AG09309 (cell line): ENCODE data around the gene HDAC11.

Experiments
- DNase-seq: peaks from one replicate; pipeline ENCODE4 v3.0.0-alpha.2; 2010; ENCODE audit warnings: low read depth
- H3K4me3 ChIP-seq: 2 replicates; pipeline ENCODE4 v1.5.1; 2011; ENCODE audit warnings: mild to moderate bottlenecking, low read depth, low read length, moderate library complexity; ENCODE audit not compliant: control insufficient read depth
- TF ChIP-seq, protein P1 (sequence below): IDR thresholded peaks from 2 replicates; pipeline ENCODE4 v1.5.1; 2011; ENCODE audit warnings: mild to moderate bottlenecking, low read depth, low read length, inconsistent platforms; ENCODE audit not compliant: insufficient read depth, control insufficient read depth; ENCODE audit errors: missing control alignments

Gene HDAC11

DNA sequence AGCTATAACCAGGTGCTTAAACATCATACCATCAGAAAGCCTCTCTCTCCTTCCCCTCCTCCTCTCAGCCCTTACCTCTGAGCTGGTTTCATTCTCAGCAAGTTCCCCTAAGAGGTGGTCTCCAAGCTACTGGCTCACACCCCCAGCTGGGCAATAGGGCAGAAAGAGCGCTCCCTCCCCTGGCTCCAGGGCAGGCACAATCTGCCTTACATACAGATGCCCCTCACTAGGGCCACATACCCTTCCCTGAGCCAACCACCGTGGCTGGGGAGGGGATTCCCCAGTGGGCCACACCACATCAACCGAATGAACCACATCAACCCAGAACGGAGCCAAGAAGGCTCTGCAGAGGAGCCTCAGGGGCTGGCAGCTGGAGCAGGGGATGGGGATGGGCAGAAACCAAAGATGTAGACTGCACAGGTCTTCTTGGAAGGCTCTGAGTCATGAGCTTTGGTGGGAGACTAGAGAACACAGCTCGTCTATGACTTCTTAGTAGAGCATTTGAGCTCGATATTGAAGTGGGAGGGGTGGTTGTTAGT is 64.3 kb downstream of the HDAC11 start:
- TF ChIP-seq, protein P1, sequence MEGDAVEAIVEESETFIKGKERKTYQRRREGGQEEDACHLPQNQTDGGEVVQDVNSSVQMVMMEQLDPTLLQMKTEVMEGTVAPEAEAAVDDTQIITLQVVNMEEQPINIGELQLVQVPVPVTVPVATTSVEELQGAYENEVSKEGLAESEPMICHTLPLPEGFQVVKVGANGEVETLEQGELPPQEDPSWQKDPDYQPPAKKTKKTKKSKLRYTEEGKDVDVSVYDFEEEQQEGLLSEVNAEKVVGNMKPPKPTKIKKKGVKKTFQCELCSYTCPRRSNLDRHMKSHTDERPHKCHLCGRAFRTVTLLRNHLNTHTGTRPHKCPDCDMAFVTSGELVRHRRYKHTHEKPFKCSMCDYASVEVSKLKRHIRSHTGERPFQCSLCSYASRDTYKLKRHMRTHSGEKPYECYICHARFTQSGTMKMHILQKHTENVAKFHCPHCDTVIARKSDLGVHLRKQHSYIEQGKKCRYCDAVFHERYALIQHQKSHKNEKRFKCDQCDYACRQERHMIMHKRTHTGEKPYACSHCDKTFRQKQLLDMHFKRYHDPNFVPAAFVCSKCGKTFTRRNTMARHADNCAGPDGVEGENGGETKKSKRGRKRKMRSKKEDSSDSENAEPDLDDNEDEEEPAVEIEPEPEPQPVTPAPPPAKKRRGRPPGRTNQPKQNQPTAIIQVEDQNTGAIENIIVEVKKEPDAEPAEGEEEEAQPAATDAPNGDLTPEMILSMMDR = no peak
- no peak overlapping the region for H3K4me3 ChIP-seq
- DNase-seq = peak; percentile 86

DNA sequence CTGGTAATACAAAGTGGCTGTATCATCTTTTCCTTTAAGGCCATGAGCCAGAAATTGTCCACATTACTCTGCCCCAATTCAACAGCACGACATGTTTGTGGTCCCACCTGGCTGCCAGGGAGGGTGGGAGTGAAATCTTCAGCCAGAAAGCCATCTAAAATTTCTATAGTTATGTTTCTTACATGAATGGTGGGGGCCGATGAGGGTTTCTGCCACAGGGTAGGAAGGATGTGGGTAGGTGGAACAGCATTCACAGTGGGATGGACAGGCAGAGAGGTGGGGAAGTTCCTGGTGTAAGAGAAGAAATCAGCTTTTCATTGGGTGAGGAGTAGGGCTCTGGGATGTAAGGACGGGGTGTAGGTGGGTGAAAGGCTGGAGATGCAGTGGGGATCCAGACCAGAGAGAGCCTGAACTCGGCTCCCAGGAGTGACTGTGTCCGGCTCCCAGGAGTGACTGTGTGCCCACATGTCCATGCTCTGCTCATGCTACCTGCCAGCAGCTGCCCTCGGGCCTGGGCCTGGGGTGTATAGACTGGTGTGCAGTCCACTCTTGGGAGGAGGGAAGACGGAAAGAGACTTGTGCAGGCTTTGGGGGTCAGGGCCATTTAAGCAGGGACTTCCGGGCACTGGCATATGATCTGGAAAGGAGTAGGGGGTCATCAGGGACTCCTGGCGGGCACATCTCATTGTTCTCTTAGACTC is 65.0 kb downstream of the HDAC11 start:
- no peak for DNase-seq
- H3K4me3 ChIP-seq = no peak overlapping the region
- TF ChIP-seq, protein P1 = no peak

- TF ChIP-seq, protein P1 = no peak
- no peak overlapping the region for H3K4me3 ChIP-seq
- DNase-seq = no peak
These were observed 65.9 kb downstream of the HDAC11 start for GRCh38 chr3:13545952-13546454.

- TF ChIP-seq, protein P1 = no peak
These were observed 66.6 kb downstream of the HDAC11 start for GRCh38 chr3:13546667-13547171.

GRCh38 chr3:13547591-13548371 is 67.7 kb downstream of the HDAC11 start:
- no peak for DNase-seq
- TF ChIP-seq, protein P1 = no peak

More at GRCh38 chr3:13546667-13547171, 66.6 kb downstream of the HDAC11 start:
- H3K4me3 ChIP-seq = no peak overlapping the region
- no peak for DNase-seq

DNA sequence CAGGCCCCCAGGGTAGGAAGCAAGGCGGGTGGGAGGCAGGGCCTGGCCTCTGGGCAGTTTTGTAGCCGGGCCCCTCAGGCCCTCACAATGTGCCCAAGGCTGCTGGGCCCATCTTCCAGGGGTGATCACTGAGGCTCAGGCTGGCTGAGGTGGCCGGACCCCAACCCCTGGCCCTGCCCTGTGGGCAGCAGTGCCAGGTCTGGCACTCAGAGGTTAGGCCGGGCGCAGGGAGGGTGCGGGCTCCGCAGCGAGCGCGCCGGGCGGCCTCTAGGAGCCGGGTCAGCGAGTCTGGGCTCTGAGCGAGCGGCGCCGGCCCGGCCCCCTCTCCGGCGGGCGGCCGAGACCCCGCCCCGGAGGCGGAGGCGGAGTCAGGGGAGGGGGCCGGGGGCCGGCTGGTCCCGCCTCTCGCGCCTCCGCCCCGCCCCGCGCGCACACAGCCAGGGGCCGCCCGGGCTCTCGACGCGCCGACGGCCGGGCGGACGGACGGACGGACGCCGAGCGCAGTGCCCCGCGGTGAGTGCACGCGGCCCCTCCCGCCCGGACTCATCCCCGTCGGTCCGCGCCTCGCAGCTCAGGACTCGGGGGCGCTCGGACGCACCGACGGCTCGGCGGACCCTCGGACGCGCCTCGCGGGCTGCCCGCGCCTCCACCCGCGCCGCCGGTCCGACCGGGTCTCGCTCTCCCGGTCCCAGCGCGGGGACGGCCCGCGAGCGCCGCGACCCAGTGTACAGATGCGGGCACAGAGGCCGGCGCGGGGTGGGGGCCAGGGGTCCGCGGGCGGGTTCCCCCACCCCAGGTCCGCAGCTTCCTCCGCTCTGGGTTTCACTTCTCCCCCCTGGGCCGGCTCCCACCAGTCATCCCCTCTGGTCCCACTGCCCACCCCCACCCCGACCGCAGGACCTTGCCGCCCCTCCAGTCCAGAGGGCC is 68.9 kb downstream of the HDAC11 start, which contains the start of gene FBLN2:
TSS of gene FBLN2 (plus strand) at position 430 of the 927 bp plus-strand sequence. CDS start 21,231 bp downstream, outside the sequence.
- H3K4me3 ChIP-seq = peak within 1 kb of the TSS; percentile 37
- TF ChIP-seq, protein P1 = no peak
- no peak for DNase-seq

More at GRCh38 chr3:13547591-13548371, 67.7 kb downstream of the HDAC11 start:
- no peak overlapping the region for H3K4me3 ChIP-seq
